ENCODE results near the gene HNRNPUL2. TPM values are rescaled to one million over a fixed set of nuclear protein-coding genes. Genes with fewer than 3 reads are reported as not detected.
A peak's percentile ranks its signal among the peaks of the same experiment; 100 is the strongest.
"Not testable (repeated sequence)": the region's sequence is repeated elsewhere in the genome, so short reads cannot be mapped to it uniquely, and the experiment has no call there.

Gene HNRNPUL2
- total and polyA plus RNA-seq, 2 donors (not counting 3 experiments of a cell fraction or from before 2014, with no cell fraction given), result 18.3 to 56.2 TPM

DNA sequence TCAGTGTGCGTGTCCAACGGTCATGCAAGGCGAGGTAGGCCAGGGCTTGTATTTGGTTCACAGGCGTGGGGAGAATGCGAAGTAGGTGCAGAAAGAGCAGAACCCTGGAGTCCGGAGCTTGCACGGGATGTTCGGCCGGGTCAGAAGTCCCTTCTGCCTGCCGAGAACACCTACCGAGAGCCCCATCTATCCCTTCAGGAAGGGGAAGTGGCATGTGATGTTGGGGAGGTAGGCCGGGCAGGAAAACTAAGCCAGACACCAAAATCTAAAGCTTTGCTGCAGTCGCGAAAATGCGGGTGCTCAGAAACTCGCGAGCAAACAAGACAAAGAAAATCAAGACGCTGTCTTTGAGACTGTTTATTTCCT, 43.5 kb upstream of the HNRNPUL2 start:
- H3K9me3 ChIP-seq (replicated peaks; ENCODE audit: control insufficient read depth, insufficient read depth, low read length), result no peaks in the 10 kb centered on the region
- H3K79me2 ChIP-seq (ENCODE audit: control insufficient read depth, insufficient read depth, low read length), result peaks cover 2% of the 10 kb centered on the region
- no peaks in the 10 kb centered on the region for H3K27me3 ChIP-seq (ENCODE audit: control insufficient read depth in 2 of 2, insufficient read depth in 2 of 2, low read length in 2 of 2)
- H3K27ac ChIP-seq (ENCODE audit: insufficient read depth, low read depth, low read length), result peak overlapping the region; percentile 39
- H3K4me1 ChIP-seq (ENCODE audit: control insufficient read depth, extremely low read depth, insufficient read depth, low read length), result peaks cover 11% of the 10 kb centered on the region
- no peak for FAIRE-seq
- dilution Hi-C loops (cut with MboI; ENCODE audit: extremely low pct_ligation_motif_present, low sequenced_read_pairs), result no loop called here
- H3K9ac ChIP-seq (replicated peaks; ENCODE audit: extremely low read depth, insufficient read depth, low read length), result peak overlapping the region; percentile 46
- no peak for TF ChIP-seq JUN (IDR thresholded peaks at IDR 0.05; ENCODE audit: borderline replicate concordance, insufficient read depth, insufficient read length, low read depth)
- TF ChIP-seq, protein P1, sequence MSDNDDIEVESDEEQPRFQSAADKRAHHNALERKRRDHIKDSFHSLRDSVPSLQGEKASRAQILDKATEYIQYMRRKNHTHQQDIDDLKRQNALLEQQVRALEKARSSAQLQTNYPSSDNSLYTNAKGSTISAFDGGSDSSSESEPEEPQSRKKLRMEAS (IDR thresholded peaks at IDR 0.05; ENCODE audit: insufficient read depth, insufficient read length), result no peak
- no peak for TF ChIP-seq POLR2AphosphoS5 (IDR thresholded peaks at IDR 0.05; ENCODE audit: insufficient read depth, low read depth, low read length)
- TF ChIP-seq MYC (IDR thresholded peaks at IDR 0.05; ENCODE audit: low read depth, low read length), result no peak
- TF ChIP-seq FOS (IDR thresholded peaks at IDR 0.05; ENCODE audit: borderline replicate concordance, insufficient read depth, low read length), result no peak
- no peak for TF ChIP-seq EZH2 (IDR thresholded peaks at IDR 0.05; ENCODE audit: borderline replicate concordance, low read depth, low read length, severe bottlenecking)
- TF ChIP-seq POLR2A (IDR thresholded peaks at IDR 0.05; ENCODE audit: low read depth, low read length), result no peak
- TF ChIP-seq, protein P2, sequence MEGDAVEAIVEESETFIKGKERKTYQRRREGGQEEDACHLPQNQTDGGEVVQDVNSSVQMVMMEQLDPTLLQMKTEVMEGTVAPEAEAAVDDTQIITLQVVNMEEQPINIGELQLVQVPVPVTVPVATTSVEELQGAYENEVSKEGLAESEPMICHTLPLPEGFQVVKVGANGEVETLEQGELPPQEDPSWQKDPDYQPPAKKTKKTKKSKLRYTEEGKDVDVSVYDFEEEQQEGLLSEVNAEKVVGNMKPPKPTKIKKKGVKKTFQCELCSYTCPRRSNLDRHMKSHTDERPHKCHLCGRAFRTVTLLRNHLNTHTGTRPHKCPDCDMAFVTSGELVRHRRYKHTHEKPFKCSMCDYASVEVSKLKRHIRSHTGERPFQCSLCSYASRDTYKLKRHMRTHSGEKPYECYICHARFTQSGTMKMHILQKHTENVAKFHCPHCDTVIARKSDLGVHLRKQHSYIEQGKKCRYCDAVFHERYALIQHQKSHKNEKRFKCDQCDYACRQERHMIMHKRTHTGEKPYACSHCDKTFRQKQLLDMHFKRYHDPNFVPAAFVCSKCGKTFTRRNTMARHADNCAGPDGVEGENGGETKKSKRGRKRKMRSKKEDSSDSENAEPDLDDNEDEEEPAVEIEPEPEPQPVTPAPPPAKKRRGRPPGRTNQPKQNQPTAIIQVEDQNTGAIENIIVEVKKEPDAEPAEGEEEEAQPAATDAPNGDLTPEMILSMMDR (IDR thresholded peaks at IDR 0.05; ENCODE audit: extremely low read depth in 1 of 2, insufficient read depth in 1 of 2, low read depth in 1 of 2, low read length in 2 of 2), result no peak
- peak overlapping the region; percentile 89 for H2AFZ ChIP-seq (ENCODE audit: low read depth, low read length)
- no peaks in the 10 kb centered on the region for H4K20me1 ChIP-seq (replicated peaks; ENCODE audit: control insufficient read depth, extremely low read depth, insufficient read depth, low read length)
- H3K36me3 ChIP-seq (ENCODE audit: control insufficient read depth in 2 of 2, extremely low read depth in 1 of 2, insufficient read depth in 2 of 2, low read length in 2 of 2), result peaks cover 0 to 12% of the 10 kb centered on the region in 2 experiments
- ChIA-PET POLR2A (interaction anchor here (0.6 to 2.0 kb wide), 4 partner anchors 9 to 111 kb away, joined by 3 to 18 read pairs (median 7); partner anchors contain the start of genes POLR2G and ZBTB3), CTCF (interaction anchor here (0.8 to 3.5 kb wide), 6 partner anchors 10 to 376 kb away, joined by 3 to 42 read pairs (median 6); partner anchors contain the start of genes HNRNPUL2, POLR2G, TMEM179B and ZBTB3)
- H3K4me2 ChIP-seq (ENCODE audit: insufficient read depth, low read length), result peak overlapping the region; percentile 82
- no peaks in the 10 kb centered on the region for H3K9me1 ChIP-seq (replicated peaks; ENCODE audit: control insufficient read depth, extremely low read depth, insufficient read depth, low read length)
- DNase-seq (ENCODE audit: low read depth, low spot score), result no peak
- intact Hi-C loops (cut with micrococcal nuclease), result loop anchor here (1.0 to 5.0 kb wide), 5 partner anchors 9 to 112 kb away; partner anchors contain the start of genes HNRNPUL2, POLR2G and SLC3A2
- BruUV-seq (replicated peaks), result TSS peak; percentile 60
- peak overlapping the region; percentile 2 to 53 (median 34) for H3K4me3 ChIP-seq (replicated peaks in 1 of 3; ENCODE audit: insufficient read depth in 1 of 3, low read depth in 1 of 3, low read length in 3 of 3)

- H3K9me3 ChIP-seq (replicated peaks; ENCODE audit: control insufficient read depth, insufficient read depth, low read length); H3K79me2 ChIP-seq (ENCODE audit: control insufficient read depth, insufficient read depth, low read length); H3K36me3 ChIP-seq (ENCODE audit: control insufficient read depth in 2 of 2, extremely low read depth in 1 of 2, insufficient read depth in 2 of 2, low read length in 2 of 2); H3K27ac ChIP-seq (ENCODE audit: insufficient read depth, low read depth, low read length); DNase-seq (ENCODE audit: low read depth, low spot score); H3K4me1 ChIP-seq (ENCODE audit: control insufficient read depth, extremely low read depth, insufficient read depth, low read length); FAIRE-seq; dilution Hi-C loops (cut with MboI; ENCODE audit: extremely low pct_ligation_motif_present, low sequenced_read_pairs); H4K20me1 ChIP-seq (replicated peaks; ENCODE audit: control insufficient read depth, extremely low read depth, insufficient read depth, low read length); H3K27me3 ChIP-seq (ENCODE audit: control insufficient read depth in 2 of 2, insufficient read depth in 2 of 2, low read length in 2 of 2); H3K9me1 ChIP-seq (replicated peaks; ENCODE audit: control insufficient read depth, extremely low read depth, insufficient read depth, low read length); H3K9ac ChIP-seq (replicated peaks; ENCODE audit: extremely low read depth, insufficient read depth, low read length); BruUV-seq (replicated peaks): not testable (repeated sequence)
- Histone ChIP-seq H3K4me3 (replicated peaks in 1 of 3; ENCODE audit: insufficient read depth in 1 of 3, low read depth in 1 of 3, low read length in 3 of 3) (peak overlapping the region in 1 of 3 experiments; percentile 89), H2AFZ (ENCODE audit: low read depth, low read length) (peak overlapping the region; percentile 23), H3K4me2 (ENCODE audit: insufficient read depth, low read length) (peak overlapping the region; percentile 6)
- intact Hi-C loops (cut with micrococcal nuclease), result loop anchor here (1.0 to 2.0 kb wide), 4 partner anchors 8 to 32 kb away; partner anchors contain the start of genes TAF6L, TMEM179B and TTC9C
- ChIA-PET POLR2A (interaction anchor here (0.9 to 2.5 kb wide), 2 partner anchors 33 to 80 kb away, joined by 3 to 13 read pairs; partner anchors contain the start of gene HNRNPUL2), CTCF (interaction anchor here (1.0 to 3.1 kb wide), 5 partner anchors 7 to 29 kb away, joined by 3 to 15 read pairs (median 5); partner anchors contain the start of genes TAF6L, TMEM179B and ZBTB3)
Measured at GRCh38 chr11:62760867-62761227, 33.6 kb upstream of the HNRNPUL2 start.
